ENCODE data around the gene CABP2.

- TF ChIP-seq YY1 (IDR thresholded peaks at IDR 0.05; ENCODE audit: low read depth): no peak
- no peak for TF ChIP-seq CTCF (IDR thresholded peaks at IDR 0.05)
- no peak for TF ChIP-seq NRF1 (IDR thresholded peaks at IDR 0.05; ENCODE audit: low read depth, low read length)
- no peak for TF ChIP-seq POLR2AphosphoS5 (IDR thresholded peaks at IDR 0.05; ENCODE audit: low read depth, low read length)
- no peak for TF ChIP-seq MAX (IDR thresholded peaks at IDR 0.05; ENCODE audit: low read depth)
- no peak for TF ChIP-seq REST (IDR thresholded peaks at IDR 0.05; ENCODE audit: low read depth, low read length)
- no peak for TF ChIP-seq TEAD4 (IDR thresholded peaks at IDR 0.05; ENCODE audit: borderline replicate concordance, insufficient read depth)
- no peak for TF ChIP-seq EZH2phosphoT487 (IDR thresholded peaks at IDR 0.05; ENCODE audit: borderline replicate concordance, low read depth)
- no peak for TF ChIP-seq JUND (IDR thresholded peaks at IDR 0.05)
- TF ChIP-seq SIN3A (IDR thresholded peaks at IDR 0.05; ENCODE audit: borderline replicate concordance, low read depth, low read length): no peak
Observed at GRCh38 chr11:67489885-67490726, 33.1 kb downstream of the CABP2 start.
